Mammary epithelial cell (primary cell): ENCODE data around the gene PHYH.

ENCODE experiments used
- EZH2 ChIP-seq: IDR thresholded peaks from 2 replicates; pipeline ENCODE4 v1.6.1; 2012; ENCODE audit warnings: low read length, inconsistent platforms, borderline replicate concordance
- TF ChIP-seq, protein P1 (sequence below), 2 donors: IDR thresholded peaks in 1 of 2; conservative IDR thresholded peaks in 1 of 2; 2 replicates each; pipeline ENCODE4 v1.5.1; 2011 to 2012; ENCODE audit warnings: inconsistent platforms in 2 of 2, low read length in 2 of 2, mild to moderate bottlenecking in 2 of 2, control low read depth in 1 of 2, low read depth in 1 of 2; ENCODE audit not compliant: insufficient read depth in 1 of 2; ENCODE audit errors: extremely low read depth in 1 of 2

DNA sequence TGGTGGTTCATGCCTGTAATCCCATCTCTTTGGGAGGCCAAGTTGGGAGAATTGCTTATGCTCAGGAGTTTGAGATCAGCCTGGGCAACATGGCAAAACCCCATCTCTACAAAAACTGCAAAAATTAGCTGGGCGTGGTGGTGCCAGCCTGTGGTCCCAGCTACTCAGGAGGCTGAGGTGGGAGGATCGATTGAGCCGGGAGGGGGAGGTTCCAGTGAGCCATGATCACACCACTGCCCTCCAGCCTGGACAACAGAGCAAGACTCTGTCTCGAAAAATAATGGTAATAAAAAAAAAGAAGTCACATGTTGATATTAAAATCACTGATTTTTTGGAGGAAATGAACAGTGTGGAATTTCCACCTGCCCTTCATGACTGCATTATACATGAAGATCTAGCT lies 15.8 kb downstream of the PHYH start:
- TF ChIP-seq, protein P1, sequence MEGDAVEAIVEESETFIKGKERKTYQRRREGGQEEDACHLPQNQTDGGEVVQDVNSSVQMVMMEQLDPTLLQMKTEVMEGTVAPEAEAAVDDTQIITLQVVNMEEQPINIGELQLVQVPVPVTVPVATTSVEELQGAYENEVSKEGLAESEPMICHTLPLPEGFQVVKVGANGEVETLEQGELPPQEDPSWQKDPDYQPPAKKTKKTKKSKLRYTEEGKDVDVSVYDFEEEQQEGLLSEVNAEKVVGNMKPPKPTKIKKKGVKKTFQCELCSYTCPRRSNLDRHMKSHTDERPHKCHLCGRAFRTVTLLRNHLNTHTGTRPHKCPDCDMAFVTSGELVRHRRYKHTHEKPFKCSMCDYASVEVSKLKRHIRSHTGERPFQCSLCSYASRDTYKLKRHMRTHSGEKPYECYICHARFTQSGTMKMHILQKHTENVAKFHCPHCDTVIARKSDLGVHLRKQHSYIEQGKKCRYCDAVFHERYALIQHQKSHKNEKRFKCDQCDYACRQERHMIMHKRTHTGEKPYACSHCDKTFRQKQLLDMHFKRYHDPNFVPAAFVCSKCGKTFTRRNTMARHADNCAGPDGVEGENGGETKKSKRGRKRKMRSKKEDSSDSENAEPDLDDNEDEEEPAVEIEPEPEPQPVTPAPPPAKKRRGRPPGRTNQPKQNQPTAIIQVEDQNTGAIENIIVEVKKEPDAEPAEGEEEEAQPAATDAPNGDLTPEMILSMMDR (conservative IDR thresholded peaks at IDR 0.05 in 1 of 2, IDR thresholded peaks at IDR 0.05 in 1 of 2; ENCODE audit: extremely low read depth in 1 of 2, insufficient read depth in 1 of 2, low read depth in 1 of 2, low read length in 2 of 2), result no peak
- no peak for TF ChIP-seq EZH2
